Mesothelial cell of epicardium (in vitro differentiated cells): ENCODE data around the gene SYT11. TPM values are rescaled to one million over a fixed set of nuclear protein-coding genes. Genes with fewer than 3 reads are reported as not detected.
"Not testable (repeated sequence)": the region's sequence is repeated elsewhere in the genome, so short reads cannot be mapped to it uniquely, and the experiment has no call there.

Source experiments
- DNase-seq, 2 experiments: peaks; one replicate each; pipeline ENCODE4 v3.0.0; 2021; ENCODE audit warnings: low spot score in 2 of 2; ENCODE audit not compliant: unreplicated experiment in 2 of 2
- H3K27ac Mint-ChIP-seq: 2 replicates; pipeline ENCODE4 v1.8.0; 2021; ENCODE audit warnings: mixed read lengths
- H3K27me3 Mint-ChIP-seq: 2 replicates; pipeline ENCODE4 v1.8.0; 2021; ENCODE audit warnings: low read depth, mixed read lengths
- H3K36me3 Mint-ChIP-seq: 2 replicates; pipeline ENCODE4 v1.8.0; 2021; ENCODE audit warnings: mixed read lengths
- H3K4me1 Mint-ChIP-seq: 2 replicates; pipeline ENCODE4 v1.8.0; 2021; ENCODE audit warnings: mixed read lengths
- H3K4me3 Mint-ChIP-seq: 2 replicates; pipeline ENCODE4 v1.8.0; 2021; ENCODE audit warnings: mild to moderate bottlenecking, moderate library complexity, mixed read lengths
- H3K9me3 Mint-ChIP-seq: 2 replicates; pipeline ENCODE4 v1.8.0; 2021; ENCODE audit warnings: mixed read lengths
- CTCF ChIP-seq: fragments of 200-600 bp; sonication (generic); IDR thresholded peaks from one replicate; pipeline ENCODE4 v1.5.0; 2021; ENCODE audit warnings: antibody characterized with exemption; ENCODE audit not compliant: unreplicated experiment
- total RNA-seq: library from RNA; stranded (reverse); gene quantifications from 3 replicates; pipeline ENCODE4 v1.2.1, GENCODE V29; 2021

SYT11 gene
- total RNA-seq, 1 donor from 2014 or later: 0.45 TPM

DNA sequence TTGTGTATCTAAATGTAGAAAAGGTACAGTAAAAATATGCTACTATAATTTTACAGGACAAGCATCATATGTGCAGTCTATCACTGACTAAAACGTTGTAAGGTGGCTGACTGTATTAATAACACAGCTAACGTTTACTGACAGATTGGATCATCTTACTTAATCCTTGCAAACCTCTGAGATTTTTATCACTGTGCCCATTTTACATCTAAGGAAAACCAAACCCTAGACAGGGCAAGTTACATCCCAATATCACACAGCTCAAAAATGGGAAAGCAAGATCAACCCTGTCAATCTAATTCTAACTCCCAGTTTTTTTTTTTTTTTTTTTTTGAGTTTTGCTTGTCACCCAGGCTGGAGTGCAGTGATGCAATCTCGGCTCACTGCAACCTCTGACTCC lies 59.3 kb downstream of the SYT11 start:
- Mint-ChIP-seq H3K9me3 (no peaks in the 10 kb centered on the region), H3K36me3 (peaks cover 41% of the 10 kb centered on the region), H3K4me1 (no peaks in the 10 kb centered on the region), H3K27me3 (no peaks in the 10 kb centered on the region), H3K4me3 (no peak overlapping the region), H3K27ac (no peak overlapping the region)
- no peak for DNase-seq
- no peak for TF ChIP-seq CTCF

- no peak for DNase-seq
- Mint-ChIP-seq H3K27me3 (no peaks in the 10 kb centered on the region), H3K4me1 (no peaks in the 10 kb centered on the region), H3K36me3 (peaks cover 37% of the 10 kb centered on the region), H3K4me3 (no peak overlapping the region), H3K27ac (no peak overlapping the region), H3K9me3 (no peaks in the 10 kb centered on the region)
- TF ChIP-seq CTCF: no peak
Observed at GRCh38 chr1:155919801-155920200, 60.4 kb downstream of the SYT11 start.

DNA sequence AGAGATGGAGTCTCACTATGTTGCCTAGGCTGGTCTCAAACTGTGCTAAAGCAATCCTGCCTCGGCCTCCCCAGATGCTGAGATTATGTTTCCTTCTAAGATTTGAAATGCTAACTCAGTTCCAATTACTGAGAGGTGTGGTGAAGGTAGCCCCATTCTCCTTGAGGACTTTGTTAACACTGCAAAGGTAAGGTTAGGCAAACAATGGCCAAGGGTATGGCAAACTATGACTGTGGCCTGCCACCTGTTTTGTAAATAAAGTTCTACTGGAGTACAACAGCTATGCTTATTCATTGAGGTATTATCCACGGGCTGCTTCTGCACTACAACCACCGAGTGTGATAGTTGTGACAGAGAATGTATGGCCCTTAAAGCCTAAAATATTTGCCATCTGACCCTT lies 61.4 kb downstream of the SYT11 start:
- peaks cover 43% of the 10 kb centered on the region for H3K36me3 Mint-ChIP-seq
- no peak for DNase-seq
- no peaks in the 10 kb centered on the region for H3K27me3 Mint-ChIP-seq
- no peak overlapping the region for H3K27ac Mint-ChIP-seq
- H3K4me1 Mint-ChIP-seq: no peaks in the 10 kb centered on the region
- H3K4me3 Mint-ChIP-seq: no peak overlapping the region
- H3K9me3 Mint-ChIP-seq: no peaks in the 10 kb centered on the region
- TF ChIP-seq CTCF: no peak

DNA sequence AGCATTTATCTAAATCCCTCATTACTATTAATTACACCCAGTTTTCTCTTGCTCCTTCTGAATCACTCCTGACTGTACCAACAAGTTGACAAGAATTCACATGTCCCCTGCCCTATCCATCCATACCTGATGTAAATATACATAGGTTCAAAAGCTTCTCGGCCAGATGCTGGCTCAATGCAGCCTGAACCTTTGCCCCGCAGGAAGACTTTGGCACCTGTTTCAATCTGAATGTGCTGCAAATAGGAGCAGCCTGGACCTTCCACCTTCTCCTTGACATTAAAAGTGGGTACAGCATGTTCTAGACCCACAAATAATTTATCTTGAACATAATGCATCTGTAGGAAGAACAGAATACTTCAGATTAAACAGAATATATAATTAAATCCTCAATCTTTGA lies 66.1 kb downstream of the SYT11 start:
- H3K27me3 Mint-ChIP-seq: no peaks in the 10 kb centered on the region
- DNase-seq: no peak
- no peaks in the 10 kb centered on the region for H3K9me3 Mint-ChIP-seq
- H3K4me3 Mint-ChIP-seq: no peak overlapping the region
- no peak overlapping the region for H3K27ac Mint-ChIP-seq
- peaks cover 50% of the 10 kb centered on the region for H3K36me3 Mint-ChIP-seq
- no peak for TF ChIP-seq CTCF
- peaks cover 4% of the 10 kb centered on the region for H3K4me1 Mint-ChIP-seq

GRCh38 chr1:155929057-155929456 lies 69.7 kb downstream of the SYT11 start:
- no peaks in the 10 kb centered on the region for H3K9me3 Mint-ChIP-seq
- peaks cover 24% of the 10 kb centered on the region for H3K4me1 Mint-ChIP-seq
- peaks cover 35% of the 10 kb centered on the region for H3K36me3 Mint-ChIP-seq
- no peaks in the 10 kb centered on the region for H3K27me3 Mint-ChIP-seq
- TF ChIP-seq CTCF: no peak
- H3K27ac Mint-ChIP-seq: no peak overlapping the region
- DNase-seq: no peak
- no peak overlapping the region for H3K4me3 Mint-ChIP-seq

GRCh38 chr1:155930725-155931124 lies 71.4 kb downstream of the SYT11 start:
- H3K4me1 Mint-ChIP-seq: peaks cover 24% of the 10 kb centered on the region
- not testable (repeated sequence) for H3K9me3 Mint-ChIP-seq, DNase-seq, H3K27me3 Mint-ChIP-seq
- H3K4me3 Mint-ChIP-seq: peak overlapping the region; percentile 53
- H3K27ac Mint-ChIP-seq: peak overlapping the region; percentile 64
- H3K36me3 Mint-ChIP-seq: peaks cover 29% of the 10 kb centered on the region
